HG02642 (cell line): ENCODE data around the gene MYZAP.

ENCODE experiments used
- ATAC-seq: cut with Tn5 transposase; IDR thresholded peaks from one replicate; pipeline ENCODE4 v1.9.1; 2021; ENCODE audit warnings: mild to moderate bottlenecking; ENCODE audit not compliant: unreplicated experiment, poor library complexity

Gene MYZAP

DNA sequence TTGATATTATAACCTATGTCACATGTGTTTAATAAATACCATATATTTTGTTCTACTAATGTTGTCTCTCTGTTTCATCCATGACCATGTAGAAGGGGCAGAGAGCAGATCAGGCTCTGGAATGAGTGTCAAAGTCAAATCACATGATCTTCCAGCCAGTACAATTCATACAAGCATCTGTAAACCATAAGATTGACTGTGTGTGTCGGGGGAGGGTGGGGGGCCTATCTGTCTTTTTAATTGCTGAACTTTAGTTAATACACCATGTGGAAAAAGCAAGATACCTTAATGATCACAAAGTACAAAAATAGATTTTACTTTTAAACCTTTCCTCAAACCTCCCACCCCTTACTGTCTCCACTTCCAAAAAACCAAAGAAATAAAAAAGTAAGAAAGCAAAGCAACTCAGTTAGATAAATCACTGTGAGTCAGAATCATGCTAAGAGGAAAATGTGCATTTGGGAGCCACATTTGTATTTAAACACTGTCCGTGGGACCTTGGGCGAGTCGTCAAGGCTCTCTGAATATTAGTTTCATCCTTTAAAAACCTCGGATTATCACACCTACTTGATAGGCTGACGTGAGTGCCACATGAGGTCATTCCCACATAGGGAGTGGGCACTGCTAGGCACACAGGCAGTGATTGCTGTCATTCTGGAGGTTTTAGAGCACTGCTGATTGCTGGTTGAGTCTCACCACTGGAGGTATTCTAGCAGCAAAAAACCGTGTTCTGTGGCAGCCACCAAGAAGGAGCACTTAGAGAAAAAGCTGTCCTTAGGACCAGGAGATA lies 93.8 kb downstream of the MYZAP start:
- no peak for ATAC-seq

DNA sequence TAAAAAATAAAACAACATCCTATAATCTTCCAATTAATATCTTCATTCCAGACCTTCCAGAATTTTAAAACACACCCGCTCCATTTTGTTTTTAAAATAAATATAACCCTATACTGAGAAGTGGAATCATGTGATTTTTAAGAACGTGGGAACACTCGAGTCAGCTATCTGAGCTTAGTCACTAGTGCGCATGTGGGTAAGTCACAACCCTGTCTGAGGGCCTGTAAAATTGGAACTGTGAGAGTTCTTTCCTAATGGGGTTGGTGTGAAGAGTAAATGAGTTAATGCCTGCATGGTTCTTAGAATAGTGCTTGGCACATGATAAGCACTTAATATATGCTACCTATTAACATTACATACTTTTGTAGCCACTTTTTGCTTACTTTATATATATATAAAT lies 95.0 kb downstream of the MYZAP start:
- ATAC-seq = no peak

DNA sequence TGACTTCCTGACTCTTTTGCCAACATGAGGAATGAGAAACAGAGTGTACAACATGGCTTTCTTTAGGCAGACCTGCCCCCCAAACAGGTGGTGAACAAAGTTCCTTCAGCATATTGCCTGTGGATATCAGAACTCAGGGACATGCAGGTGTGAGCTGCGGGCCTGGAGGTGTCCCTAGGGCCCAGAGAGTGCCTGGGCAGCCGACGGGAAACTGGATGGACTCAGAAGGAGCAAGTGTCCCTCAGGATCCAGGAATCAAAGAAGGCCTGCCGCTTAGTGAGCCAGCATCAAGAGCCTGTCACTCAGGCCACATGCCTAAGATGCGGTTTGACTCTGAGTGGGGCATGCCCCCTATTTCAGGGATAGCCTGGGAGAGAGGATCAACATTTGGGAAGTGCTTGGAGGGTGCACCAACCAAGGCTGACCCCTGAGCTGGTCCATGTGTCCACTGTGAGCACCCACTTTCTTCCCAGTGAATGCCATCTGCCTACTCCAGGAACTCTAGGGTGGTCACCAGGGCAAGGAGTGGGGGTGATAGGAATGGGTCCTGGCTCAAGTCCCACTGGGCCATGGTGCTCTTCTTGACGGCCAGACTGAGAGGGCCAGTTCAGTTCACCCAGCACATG lies 98.8 kb downstream of the MYZAP start:
- ATAC-seq = no peak

DNA sequence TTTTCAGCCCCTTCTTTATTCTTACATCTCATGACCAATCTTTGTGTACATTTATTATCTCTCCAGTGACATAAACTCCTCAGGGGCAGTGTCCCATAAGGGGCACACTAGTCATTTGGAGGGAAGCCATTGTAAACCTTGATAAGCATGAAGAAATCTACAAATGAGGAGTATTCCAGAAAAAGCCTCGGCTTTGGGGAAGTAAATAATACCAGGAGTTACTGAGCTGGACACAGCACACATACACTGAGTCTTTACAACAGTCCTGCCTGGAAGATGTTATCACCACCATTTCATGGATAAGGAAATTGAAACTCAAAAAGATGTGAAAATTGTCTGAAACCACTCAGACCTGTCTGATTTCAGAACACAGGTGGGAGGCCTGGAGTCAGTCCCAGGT lies 99.4 kb downstream of the MYZAP start:
- ATAC-seq = no peak

DNA sequence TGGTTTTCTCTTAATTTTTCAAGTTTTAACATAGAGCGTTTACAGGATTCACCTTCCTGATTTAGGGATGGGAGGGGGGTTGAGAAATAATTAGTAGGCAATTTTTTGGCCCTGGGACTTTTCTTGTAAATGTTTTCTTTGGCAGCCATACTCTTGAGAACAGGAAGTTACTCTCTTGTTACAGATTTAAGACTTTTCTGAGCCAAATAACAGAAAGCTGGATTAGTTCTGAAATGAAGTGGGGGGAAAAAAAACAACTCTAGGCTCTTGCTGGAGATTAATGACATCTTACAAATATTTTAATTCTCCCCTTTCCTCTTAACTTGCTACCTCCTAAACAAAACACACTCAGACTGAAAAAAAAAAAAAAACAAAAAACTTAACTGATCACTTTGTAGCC lies 101.0 kb downstream of the MYZAP start:
- ATAC-seq = no peak

DNA sequence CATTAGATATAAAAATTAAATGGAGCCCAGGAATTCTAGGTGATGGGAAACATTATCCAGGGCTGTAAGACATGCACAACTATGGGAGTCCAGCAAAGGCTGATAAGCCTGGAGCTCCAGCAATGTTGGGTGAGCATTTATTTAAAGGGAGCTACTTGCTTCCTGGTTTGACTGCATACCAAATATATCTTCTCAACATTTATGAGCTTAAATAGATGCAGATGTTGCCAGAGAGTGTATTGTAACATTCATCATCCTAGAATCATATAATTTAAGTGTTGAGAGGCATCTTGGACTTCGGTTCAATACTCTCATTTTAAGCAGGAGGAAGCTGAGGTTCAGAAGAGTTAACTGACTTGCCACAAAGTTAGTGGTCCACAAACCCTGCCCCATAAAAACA lies 102.6 kb downstream of the MYZAP start:
- no peak for ATAC-seq

DNA sequence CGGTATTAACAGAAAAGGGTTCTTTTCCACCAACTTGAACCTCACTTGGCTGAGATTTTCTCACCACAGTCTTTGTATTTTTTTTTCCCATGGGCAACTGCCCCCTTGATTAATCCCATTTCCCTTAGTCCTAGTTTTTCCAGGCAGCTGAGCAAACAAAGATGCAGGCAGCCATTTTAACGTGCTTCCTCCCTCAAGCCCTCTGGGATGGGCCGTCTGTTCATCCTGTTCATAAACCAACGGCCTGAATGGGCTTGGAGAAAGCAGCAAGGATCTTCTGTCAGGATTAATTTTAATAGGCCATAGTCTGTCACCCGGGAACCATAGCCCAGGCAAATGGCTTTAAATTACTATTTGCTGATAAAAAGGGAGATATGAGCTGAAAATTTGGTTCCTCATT lies 104.4 kb downstream of the MYZAP start:
- ATAC-seq = no peak

DNA sequence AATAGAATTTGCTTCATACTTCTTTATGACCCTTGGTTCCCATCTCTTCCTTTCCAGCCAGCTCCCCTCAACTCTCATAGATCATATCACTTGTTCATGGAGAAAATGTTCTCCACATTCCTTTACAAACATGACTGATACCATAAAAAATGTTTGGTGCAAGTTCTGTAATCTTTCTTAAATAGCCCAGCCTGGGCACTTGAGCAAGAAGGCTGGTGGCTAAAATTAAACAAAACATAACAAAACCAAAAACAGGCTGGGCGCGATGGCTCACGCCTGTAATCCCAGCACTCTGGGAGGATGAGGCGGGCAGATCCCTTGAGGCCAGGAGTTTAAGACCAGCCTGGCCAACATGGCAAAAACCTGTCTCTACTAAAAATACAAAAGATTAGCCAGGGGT lies 105.9 kb downstream of the MYZAP start:
- no peak for ATAC-seq

DNA sequence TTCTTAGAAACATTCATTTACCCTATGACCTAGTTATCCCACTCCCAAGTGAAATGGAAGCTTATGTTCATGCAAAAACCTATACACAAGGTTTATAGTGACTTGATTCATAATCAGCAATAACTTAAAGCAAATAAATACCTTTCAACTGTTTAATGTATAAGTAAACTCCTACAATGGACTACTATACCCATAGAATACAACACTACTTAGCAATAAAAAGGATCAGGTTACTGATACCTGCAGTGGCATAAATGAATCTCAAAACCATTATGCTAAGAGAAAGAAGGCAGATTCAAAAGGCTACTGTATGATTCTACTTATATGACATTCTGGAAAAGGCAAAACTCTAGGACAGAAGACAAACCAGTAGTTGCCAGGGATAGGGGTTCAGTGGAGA lies 106.5 kb downstream of the MYZAP start:
- no peak for ATAC-seq

DNA sequence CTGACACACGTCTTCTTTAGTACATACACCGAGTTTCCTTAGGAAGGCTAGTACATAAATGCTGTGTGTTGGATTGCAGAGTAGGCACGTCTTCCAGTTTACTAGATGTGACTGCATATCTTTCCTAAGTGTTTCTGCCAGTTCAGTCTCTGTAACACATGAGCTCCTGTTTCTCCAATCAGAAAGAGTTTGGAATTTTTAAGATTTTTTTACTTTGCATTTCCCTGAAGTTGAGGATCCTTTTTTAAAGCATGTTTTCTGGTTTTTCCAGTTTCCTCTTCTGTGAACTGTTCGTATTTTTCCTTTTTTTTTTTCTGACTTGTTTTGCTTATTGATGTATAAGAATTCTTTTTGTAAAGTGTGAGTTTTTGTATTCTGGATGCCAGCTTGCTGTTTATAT lies 107.3 kb downstream of the MYZAP start:
- no peak for ATAC-seq

DNA sequence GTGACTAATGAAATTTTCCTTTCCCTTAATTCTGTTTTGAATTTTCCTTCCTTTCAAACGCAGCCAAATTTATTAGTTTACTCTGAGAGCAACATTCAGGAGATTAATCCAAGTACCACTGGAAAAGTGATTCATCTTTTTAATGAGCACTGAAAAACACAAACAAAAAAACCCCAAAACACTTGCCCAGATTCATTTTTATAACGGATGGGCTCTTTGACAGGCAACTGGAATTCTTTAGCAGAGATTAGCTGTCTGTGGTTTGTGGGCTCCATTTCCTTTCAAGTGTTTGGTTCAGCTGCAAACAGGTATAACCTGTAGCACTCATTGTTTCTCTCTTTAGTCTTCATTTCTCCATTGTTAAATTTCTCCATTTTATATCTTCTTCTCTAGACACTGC lies 111.7 kb downstream of the MYZAP start:
- ATAC-seq = no peak

DNA sequence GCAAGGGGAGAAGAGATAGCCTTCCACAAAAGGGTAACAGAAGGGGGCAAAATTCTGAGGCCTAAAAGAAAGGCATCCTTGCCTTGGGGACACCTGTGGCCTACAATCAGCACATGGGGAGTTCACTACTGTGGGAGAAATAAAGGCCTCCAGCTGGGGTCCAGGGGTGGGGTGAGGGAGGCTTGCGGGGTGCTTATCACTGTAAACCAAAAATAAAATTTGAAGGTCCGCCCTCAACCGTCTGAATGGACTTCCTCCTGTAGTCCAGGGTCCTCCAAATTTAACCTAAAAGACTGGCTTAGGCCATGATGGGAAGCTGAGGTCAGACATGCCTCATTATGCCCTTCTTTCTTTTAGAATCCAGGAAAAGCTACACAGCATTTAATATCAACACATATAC lies 112.7 kb downstream of the MYZAP start:
- no peak for ATAC-seq

DNA sequence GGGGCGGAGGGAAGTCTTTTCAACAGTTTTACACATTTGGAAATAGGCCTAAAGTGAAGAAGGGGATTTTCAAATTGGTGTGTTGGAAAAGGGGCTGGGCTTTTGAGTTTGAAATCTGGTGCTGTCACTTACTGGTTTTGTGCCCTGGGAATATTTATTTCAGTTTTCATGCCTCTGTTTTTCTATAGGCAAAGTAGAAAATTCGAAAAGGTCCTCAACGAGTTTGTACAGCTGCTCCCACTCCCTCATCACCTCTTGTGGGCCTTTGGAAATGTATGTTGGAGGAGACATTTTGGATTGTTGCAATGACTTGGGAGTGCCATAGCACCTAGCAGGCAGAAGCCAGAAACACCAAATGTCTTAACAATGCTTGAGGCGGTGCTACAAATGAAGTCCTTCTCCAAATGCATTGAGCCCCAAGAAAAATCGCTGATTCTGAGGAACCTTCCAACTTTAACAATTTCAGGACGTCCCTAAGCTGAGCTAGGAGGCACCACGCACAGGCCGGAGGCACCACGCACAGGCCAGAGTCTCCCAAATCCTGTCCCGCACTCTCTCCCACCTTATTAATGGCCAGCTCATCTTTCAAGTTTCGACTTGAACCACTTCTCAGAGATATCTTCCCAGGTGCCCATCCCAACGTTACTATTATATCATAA lies 114.2 kb downstream of the MYZAP start:
- ATAC-seq = no peak

DNA sequence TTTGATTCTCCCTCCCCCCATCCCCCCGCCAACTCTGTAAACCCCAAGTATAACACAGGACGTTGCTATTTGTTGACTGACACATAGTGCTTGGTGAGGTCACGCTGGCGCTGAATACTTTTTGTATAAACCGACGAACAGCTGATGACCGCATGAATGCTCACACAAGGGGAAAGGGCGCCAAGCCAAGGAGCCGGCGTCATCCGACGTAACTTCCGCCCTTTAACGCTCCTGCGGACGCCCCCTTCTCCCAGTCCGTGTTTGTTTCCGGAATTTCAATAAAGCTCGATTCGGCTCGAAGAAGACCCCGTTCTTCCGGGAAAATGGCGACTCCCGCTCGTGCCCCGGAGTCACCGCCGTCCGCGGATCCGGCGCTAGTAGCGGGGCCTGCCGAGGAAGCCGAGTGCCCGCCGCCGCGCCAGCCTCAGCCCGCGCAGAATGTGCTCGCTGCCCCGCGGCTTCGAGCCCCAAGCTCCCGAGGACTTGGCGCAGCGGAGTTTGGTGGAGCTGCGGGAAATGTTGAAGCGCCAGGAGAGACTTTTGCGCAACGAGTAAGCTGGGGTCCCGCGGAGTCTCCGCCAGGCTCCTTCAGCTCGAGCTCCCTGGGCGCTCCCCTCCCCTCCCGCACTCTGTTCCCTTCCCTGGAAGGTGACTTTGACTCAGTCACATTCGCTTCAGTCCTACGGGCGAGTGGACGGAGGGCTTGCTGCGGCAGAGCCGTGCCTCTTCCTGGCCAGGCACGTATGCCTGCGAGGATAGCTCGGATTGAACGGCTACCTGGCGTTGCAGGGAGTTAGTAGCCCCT lies 114.9 kb downstream of the MYZAP start, which contains the start of gene POLR2M:
POLR2M (plus strand) TSS at position 310 of the 805 bp plus-strand sequence; CDS start at position 439, 129 bp downstream.
- peak; percentile 96 for ATAC-seq

DNA sequence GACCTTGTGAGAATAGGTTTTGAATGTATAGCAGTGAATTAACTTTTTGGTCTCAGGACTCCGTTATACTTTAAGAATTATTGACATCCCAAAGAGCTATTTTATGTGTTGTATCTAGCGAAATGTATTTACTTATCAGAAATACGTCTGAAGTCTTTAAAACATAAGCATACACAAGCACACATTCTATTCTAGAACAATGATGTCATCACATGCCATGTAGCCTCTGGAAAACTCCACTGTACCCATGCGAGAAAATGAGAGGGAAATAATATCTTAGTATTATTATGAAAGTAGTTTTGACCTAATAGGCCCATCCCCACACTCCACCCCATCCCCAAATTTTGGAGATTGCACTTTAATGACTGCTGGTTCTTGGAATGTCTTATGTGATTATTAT lies 116.3 kb downstream of the MYZAP start:
- no peak for ATAC-seq

DNA sequence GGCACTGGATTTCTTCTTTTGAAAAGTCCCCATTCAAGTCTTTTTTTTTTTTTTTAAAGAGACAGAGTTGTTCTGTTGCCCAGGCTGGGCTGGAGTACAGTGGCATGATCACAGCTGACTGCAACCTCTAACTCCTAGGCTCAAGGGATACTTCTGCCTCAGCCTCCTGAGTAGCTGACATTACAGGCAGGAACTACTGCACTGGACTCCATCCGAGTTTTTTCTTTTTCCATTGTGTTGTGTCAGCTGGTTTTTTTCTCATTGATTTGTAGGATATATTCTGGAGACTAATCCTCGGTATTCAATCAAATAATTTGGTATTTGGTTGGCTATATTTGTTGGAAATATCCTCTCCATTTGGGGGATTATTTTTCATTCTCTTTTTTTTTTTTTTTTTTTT lies 126.6 kb downstream of the MYZAP start:
- ATAC-seq = no peak

DNA sequence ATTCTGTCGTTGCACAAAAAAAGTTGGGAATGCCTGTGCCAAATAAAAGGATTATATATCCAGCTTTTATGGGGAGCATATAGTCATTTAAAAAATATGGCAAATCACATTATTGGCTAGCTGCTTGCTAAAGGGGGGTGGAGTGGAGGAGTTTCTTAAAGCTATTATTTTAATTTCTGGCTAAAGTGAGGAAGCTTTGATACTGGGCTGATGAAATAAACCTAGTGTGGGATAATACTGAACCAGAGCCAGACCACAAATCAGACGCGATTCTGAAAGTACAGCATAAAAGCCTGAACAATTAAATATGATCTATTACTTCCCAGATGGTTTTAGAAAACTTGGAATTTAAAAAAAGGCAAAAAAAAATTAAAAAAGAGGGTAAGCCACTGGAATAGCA lies 129.2 kb downstream of the MYZAP start:
- no peak for ATAC-seq

DNA sequence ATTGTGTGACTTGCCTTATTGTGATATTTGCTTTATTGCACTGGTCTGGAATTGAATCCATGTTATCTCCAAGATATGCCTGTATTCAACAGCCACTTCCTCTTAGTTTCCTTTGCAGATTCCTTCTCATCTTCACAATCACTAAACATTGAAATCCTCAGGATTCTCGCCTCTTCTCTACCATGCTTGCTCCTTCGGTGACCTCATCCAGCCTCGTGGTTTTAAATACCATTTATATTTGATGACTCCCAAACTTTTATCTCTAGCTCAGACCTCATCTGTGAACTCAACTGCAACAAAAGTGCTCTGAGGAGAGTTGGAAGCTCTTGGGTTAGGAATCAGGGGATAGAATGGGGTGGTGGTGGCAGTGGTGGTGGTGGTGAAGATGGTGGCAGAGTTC lies 134.7 kb downstream of the MYZAP start:
- no peak for ATAC-seq

DNA sequence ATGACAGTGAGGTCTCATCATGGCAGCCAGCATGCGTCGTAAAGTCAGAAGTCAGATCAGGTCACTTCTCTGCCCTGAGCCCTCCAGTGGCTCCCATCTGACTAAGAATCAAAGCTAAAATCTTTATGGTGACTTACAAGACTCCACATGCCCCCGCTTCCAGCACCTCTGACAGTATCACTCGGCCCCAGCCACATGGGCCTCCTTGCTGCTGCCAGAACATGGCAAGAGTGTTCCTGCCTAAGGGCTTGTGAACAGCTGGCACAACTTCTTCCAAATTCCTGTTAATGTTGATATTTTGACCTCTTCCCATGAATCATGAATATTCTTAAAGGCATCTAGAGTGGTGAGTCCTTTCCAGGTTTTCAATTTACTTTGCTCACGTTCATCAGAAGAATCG lies 135.3 kb downstream of the MYZAP start:
- no peak for ATAC-seq

DNA sequence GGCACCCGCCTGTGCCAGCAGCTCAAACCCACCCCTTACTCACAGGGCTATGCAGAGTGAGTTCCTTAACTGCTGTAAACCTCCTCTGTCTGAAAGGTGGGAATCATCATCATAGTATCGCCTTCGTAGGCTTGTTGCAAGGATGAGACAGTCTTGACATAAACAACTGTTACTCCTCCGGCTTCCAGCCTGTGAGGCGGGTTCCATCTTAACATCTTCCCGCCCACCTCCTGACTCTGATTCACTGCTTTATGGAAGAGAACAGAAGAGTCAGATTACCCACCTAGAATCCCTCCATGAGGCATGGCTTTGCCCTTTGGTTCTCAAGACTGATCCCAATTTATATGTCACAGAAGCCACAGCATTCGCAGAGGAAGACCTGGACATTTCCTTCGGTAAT lies 136.7 kb downstream of the MYZAP start:
- ATAC-seq = no peak

DNA sequence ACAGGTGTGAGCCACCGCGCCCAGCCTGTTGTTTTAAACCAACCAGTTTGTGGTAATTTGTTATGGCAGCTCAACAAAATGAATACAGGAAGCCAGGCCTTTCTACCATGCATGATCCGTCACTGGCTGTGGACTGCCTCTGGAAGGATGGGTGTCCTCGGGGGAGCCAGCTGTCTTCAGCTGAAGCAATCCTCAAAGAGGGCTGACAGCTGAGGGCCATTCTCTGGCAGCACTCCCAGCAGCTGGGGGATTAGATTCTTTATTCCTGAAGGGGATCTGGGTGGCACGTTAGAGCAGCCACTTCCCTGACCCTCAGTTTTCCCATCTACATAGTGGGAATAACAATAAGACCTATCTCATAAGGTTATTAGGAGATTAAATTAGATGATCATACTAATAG lies 139.2 kb downstream of the MYZAP start:
- ATAC-seq = no peak
